Loucy (cell line): ENCODE results near the gene KCNF1.

Experiments
- EZH2phosphoT487 ChIP-seq: fragments of 200-600 bp; IDR thresholded peaks from 2 replicates; pipeline ENCODE4 v1.6.1; 2018; ENCODE audit warnings: antibody characterized with exemption, mild to moderate bottlenecking, moderate library complexity, borderline replicate concordance
- TF ChIP-seq, protein P1 (sequence below): fragments of 200-600 bp; sonication (generic); conservative IDR thresholded peaks from 2 replicates; pipeline ENCODE4 v1.5.1; 2014; ENCODE audit warnings: mild to moderate bottlenecking, antibody characterized with exemption, low read length

DNA sequence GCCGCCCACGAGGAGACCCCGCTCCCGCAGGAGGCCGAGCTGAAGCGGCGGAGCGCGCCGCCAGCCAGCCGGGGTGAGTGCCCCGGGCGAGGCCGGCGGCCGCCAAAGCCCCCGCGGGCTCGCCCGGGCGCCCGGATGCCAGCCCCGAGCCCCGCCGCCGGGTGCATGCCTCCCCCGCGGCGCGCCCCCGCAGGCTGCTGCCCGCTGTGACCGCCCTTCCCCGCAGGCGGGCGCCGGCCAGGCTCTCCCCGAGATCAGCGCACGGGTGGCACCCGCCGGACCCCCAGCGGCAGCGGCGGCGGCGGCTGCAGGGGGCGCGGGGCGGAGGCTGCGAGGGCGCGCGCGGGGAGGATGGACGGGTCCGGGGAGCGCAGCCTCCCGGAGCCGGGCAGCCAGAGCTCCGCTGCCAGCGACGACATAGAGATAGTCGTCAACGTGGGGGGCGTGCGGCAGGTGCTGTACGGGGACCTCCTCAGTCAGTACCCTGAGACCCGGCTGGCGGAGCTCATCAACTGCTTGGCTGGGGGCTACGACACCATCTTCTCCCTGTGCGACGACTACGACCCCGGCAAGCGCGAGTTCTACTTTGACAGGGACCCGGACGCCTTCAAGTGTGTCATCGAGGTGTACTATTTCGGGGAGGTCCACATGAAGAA is 470 bp downstream of the KCNF1 start:
- TF ChIP-seq, protein P1, sequence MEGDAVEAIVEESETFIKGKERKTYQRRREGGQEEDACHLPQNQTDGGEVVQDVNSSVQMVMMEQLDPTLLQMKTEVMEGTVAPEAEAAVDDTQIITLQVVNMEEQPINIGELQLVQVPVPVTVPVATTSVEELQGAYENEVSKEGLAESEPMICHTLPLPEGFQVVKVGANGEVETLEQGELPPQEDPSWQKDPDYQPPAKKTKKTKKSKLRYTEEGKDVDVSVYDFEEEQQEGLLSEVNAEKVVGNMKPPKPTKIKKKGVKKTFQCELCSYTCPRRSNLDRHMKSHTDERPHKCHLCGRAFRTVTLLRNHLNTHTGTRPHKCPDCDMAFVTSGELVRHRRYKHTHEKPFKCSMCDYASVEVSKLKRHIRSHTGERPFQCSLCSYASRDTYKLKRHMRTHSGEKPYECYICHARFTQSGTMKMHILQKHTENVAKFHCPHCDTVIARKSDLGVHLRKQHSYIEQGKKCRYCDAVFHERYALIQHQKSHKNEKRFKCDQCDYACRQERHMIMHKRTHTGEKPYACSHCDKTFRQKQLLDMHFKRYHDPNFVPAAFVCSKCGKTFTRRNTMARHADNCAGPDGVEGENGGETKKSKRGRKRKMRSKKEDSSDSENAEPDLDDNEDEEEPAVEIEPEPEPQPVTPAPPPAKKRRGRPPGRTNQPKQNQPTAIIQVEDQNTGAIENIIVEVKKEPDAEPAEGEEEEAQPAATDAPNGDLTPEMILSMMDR = no peak
- TF ChIP-seq EZH2phosphoT487 = no peak
